ENCODE results near the gene TMEM62. TPM values are rescaled to one million over a fixed set of nuclear protein-coding genes. Genes with fewer than 3 reads are reported as not detected.
A peak's percentile ranks its signal among the peaks of the same experiment; 100 is the strongest.

Gene TMEM62
- total and polyA plus RNA-seq, 4 donors = 4.5 to 14.0 (median 10.6) TPM

DNA sequence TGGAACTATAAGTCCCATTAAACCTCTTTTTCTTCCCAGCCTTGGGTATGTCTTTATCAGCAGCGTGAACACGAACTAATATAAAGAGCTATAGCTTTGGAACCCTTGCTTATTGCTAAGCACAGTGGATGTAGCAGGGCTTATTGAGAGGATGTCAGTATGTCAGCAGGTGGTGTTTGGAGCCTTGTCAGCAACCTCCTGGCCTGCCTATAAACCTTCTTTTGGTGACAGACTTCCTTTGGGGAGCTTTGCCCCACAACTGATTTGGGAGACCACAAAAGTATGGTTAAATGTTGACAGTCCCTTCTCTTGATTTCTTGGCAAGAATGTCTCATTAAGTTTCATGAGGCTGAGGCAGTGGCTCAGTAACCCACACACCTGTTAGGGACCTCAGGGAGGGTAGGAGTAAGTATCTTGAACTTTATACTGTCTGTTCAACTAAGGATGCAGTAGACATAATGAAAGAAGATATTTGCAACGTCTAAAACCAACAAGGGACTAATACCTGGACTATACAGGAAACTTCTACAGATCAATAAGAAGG is 66.6 kb downstream of the TMEM62 start (continued):
- TF ChIP-seq EGR1 (IDR thresholded peaks at IDR 0.05; ENCODE audit: low read depth in 2 of 2) (no peak), HNF4A (conservative IDR thresholded peaks at IDR 0.05) (no peak), GABPA (IDR thresholded peaks at IDR 0.05 in 1 of 2, conservative IDR thresholded peaks at IDR 0.05 in 1 of 2) (no peak), RXRA (IDR thresholded peaks at IDR 0.05) (no peak), SP1 (IDR thresholded peaks at IDR 0.05) (no peak), NR2F2 (IDR thresholded peaks at IDR 0.05) (no peak), HNF4G (IDR thresholded peaks at IDR 0.05) (no peak), RAD21 (IDR thresholded peaks at IDR 0.05) (no peak)
- TF ChIP-seq, protein P1, sequence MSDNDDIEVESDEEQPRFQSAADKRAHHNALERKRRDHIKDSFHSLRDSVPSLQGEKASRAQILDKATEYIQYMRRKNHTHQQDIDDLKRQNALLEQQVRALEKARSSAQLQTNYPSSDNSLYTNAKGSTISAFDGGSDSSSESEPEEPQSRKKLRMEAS (IDR thresholded peaks at IDR 0.05) = no peak

- H3K27ac ChIP-seq (ENCODE audit: low read depth in 1 of 2, low read length in 2 of 2) = no peak overlapping the region
- no peak overlapping the region for H3K4me3 ChIP-seq (ENCODE audit: low read depth in 1 of 3, low read length in 3 of 3)
- DNase-seq (ENCODE audit: low spot score) = no peak
- H3K9me3 ChIP-seq (ENCODE audit: control insufficient read depth in 4 of 4, low read length in 3 of 4) = no peaks in the 10 kb centered on the region
- no peaks in the 10 kb centered on the region for H3K36me3 ChIP-seq (ENCODE audit: control insufficient read depth in 4 of 4, insufficient read depth in 3 of 4, low read depth in 1 of 4, low read length in 3 of 4)
- 32% methylated on average over 8 of the region's 8 CpGs for WGBS
- peaks cover 0 to 3% (median 0%) of the 10 kb centered on the region in 4 donors for H3K27me3 ChIP-seq (ENCODE audit: control insufficient read depth in 4 of 4, insufficient read depth in 4 of 4, low read length in 3 of 4)
- H3K9ac ChIP-seq (ENCODE audit: low read depth in 1 of 2, low read length in 2 of 2) = no peak overlapping the region
- no peaks in the 10 kb centered on the region for H3K4me1 ChIP-seq (ENCODE audit: control insufficient read depth in 4 of 4, insufficient read depth in 4 of 4, low read length in 3 of 4)
- TF ChIP-seq JUND (IDR thresholded peaks at IDR 0.05) (no peak), SP1 (IDR thresholded peaks at IDR 0.05) (no peak), FOXA1 (IDR thresholded peaks at IDR 0.05) (no peak), RAD21 (IDR thresholded peaks at IDR 0.05) (peak; percentile 57 to 72), EGR1 (IDR thresholded peaks at IDR 0.05; ENCODE audit: low read depth in 2 of 2) (no peak), HNF4G (IDR thresholded peaks at IDR 0.05) (no peak), HNF4A (conservative IDR thresholded peaks at IDR 0.05) (no peak), RXRA (IDR thresholded peaks at IDR 0.05) (no peak)
- TF ChIP-seq, protein P2, sequence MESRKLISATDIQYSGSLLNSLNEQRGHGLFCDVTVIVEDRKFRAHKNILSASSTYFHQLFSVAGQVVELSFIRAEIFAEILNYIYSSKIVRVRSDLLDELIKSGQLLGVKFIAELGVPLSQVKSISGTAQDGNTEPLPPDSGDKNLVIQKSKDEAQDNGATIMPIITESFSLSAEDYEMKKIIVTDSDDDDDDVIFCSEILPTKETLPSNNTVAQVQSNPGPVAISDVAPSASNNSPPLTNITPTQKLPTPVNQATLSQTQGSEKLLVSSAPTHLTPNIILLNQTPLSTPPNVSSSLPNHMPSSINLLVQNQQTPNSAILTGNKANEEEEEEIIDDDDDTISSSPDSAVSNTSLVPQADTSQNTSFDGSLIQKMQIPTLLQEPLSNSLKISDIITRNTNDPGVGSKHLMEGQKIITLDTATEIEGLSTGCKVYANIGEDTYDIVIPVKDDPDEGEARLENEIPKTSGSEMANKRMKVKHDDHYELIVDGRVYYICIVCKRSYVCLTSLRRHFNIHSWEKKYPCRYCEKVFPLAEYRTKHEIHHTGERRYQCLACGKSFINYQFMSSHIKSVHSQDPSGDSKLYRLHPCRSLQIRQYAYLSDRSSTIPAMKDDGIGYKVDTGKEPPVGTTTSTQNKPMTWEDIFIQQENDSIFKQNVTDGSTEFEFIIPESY (IDR thresholded peaks at IDR 0.05) = no peak
- TF ChIP-seq, protein P3, sequence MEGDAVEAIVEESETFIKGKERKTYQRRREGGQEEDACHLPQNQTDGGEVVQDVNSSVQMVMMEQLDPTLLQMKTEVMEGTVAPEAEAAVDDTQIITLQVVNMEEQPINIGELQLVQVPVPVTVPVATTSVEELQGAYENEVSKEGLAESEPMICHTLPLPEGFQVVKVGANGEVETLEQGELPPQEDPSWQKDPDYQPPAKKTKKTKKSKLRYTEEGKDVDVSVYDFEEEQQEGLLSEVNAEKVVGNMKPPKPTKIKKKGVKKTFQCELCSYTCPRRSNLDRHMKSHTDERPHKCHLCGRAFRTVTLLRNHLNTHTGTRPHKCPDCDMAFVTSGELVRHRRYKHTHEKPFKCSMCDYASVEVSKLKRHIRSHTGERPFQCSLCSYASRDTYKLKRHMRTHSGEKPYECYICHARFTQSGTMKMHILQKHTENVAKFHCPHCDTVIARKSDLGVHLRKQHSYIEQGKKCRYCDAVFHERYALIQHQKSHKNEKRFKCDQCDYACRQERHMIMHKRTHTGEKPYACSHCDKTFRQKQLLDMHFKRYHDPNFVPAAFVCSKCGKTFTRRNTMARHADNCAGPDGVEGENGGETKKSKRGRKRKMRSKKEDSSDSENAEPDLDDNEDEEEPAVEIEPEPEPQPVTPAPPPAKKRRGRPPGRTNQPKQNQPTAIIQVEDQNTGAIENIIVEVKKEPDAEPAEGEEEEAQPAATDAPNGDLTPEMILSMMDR (IDR thresholded peaks at IDR 0.05; ENCODE audit: low read depth, low read length, missing input control) = peak; percentile 53
Observed at GRCh38 chr15:43204016-43204901, 70.9 kb downstream of the TMEM62 start.

GRCh38 chr15:43206054-43206453 is 72.7 kb downstream of the TMEM62 start:
- Histone ChIP-seq H3K4me3 (ENCODE audit: low read depth in 1 of 3, low read length in 3 of 3) (no peak overlapping the region), H3K36me3 (ENCODE audit: control insufficient read depth in 4 of 4, insufficient read depth in 3 of 4, low read depth in 1 of 4, low read length in 3 of 4) (no peaks in the 10 kb centered on the region), H3K27ac (ENCODE audit: low read depth in 1 of 2, low read length in 2 of 2) (no peak overlapping the region), H3K9ac (ENCODE audit: low read depth in 1 of 2, low read length in 2 of 2) (no peak overlapping the region), H3K27me3 (ENCODE audit: control insufficient read depth in 4 of 4, insufficient read depth in 4 of 4, low read length in 3 of 4) (peaks cover 0 to 3% (median 0%) of the 10 kb centered on the region in 4 donors), H3K9me3 (ENCODE audit: control insufficient read depth in 4 of 4, low read length in 3 of 4) (no peaks in the 10 kb centered on the region), H3K4me1 (ENCODE audit: control insufficient read depth in 4 of 4, insufficient read depth in 4 of 4, low read length in 3 of 4) (no peaks in the 10 kb centered on the region)
- no peak for DNase-seq (ENCODE audit: low spot score)
- 70% methylated on average over 5 of the region's 5 CpGs for WGBS
- TF ChIP-seq FOXA2 (IDR thresholded peaks at IDR 0.05) = no peak
- no peak for TF ChIP-seq ATF3 (IDR thresholded peaks at IDR 0.05)
- no peak for TF ChIP-seq YY1 (IDR thresholded peaks at IDR 0.05)
- no peak for TF ChIP-seq FOXA1 (IDR thresholded peaks at IDR 0.05)
- TF ChIP-seq NR2F2 (IDR thresholded peaks at IDR 0.05) = no peak
- TF ChIP-seq EGR1 (IDR thresholded peaks at IDR 0.05; ENCODE audit: low read depth in 2 of 2) = no peak
- TF ChIP-seq, protein P4, sequence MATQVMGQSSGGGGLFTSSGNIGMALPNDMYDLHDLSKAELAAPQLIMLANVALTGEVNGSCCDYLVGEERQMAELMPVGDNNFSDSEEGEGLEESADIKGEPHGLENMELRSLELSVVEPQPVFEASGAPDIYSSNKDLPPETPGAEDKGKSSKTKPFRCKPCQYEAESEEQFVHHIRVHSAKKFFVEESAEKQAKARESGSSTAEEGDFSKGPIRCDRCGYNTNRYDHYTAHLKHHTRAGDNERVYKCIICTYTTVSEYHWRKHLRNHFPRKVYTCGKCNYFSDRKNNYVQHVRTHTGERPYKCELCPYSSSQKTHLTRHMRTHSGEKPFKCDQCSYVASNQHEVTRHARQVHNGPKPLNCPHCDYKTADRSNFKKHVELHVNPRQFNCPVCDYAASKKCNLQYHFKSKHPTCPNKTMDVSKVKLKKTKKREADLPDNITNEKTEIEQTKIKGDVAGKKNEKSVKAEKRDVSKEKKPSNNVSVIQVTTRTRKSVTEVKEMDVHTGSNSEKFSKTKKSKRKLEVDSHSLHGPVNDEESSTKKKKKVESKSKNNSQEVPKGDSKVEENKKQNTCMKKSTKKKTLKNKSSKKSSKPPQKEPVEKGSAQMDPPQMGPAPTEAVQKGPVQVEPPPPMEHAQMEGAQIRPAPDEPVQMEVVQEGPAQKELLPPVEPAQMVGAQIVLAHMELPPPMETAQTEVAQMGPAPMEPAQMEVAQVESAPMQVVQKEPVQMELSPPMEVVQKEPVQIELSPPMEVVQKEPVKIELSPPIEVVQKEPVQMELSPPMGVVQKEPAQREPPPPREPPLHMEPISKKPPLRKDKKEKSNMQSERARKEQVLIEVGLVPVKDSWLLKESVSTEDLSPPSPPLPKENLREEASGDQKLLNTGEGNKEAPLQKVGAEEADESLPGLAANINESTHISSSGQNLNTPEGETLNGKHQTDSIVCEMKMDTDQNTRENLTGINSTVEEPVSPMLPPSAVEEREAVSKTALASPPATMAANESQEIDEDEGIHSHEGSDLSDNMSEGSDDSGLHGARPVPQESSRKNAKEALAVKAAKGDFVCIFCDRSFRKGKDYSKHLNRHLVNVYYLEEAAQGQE (IDR thresholded peaks at IDR 0.05) = no peak
- TF ChIP-seq, protein P3 (IDR thresholded peaks at IDR 0.05; ENCODE audit: low read depth, low read length, missing input control) = no peak
- no peak for TF ChIP-seq TAF1 (conservative IDR thresholded peaks at IDR 0.05)

All from liver (tissue), 9 donors.